Superior temporal gyrus (tissue), 1 donor: Measurements from ENCODE around the gene NOTCH2.

Source experiments
- DNase-seq: peaks from one replicate; pipeline ENCODE4 v3.0.0-alpha.2; 2016; ENCODE audit errors: extremely low spot score

NOTCH2 gene

GRCh38 chr1:119906927-119907652 is 162.4 kb downstream of the NOTCH2 start:
- no peak for DNase-seq

- DNase-seq = no peak
Observed at GRCh38 chr1:119903443-119903835, 166.0 kb downstream of the NOTCH2 start.

GRCh38 chr1:119902775-119903442 is 166.6 kb downstream of the NOTCH2 start:
- no peak for DNase-seq

- DNase-seq = no peak
Observed at GRCh38 chr1:119898981-119899720, 170.3 kb downstream of the NOTCH2 start.

GRCh38 chr1:119898530-119898929 is 170.9 kb downstream of the NOTCH2 start:
- DNase-seq = no peak

- no peak for DNase-seq
Observed at GRCh38 chr1:119896303-119896702, 173.2 kb downstream of the NOTCH2 start, which contains the start of gene ADAM30. Gene ADAM30 (minus strand): TSS chr1:119896515. CDS start chr1:119896336, 179 bp downstream.

GRCh38 chr1:119895102-119895501 is 174.4 kb downstream of the NOTCH2 start:
- no peak for DNase-seq

GRCh38 chr1:119893827-119894700 is 175.4 kb downstream of the NOTCH2 start:
- no peak for DNase-seq

GRCh38 chr1:119893238-119893791 is 176.1 kb downstream of the NOTCH2 start:
- DNase-seq = no peak

GRCh38 chr1:119891386-119891785 is 178.1 kb downstream of the NOTCH2 start:
- no peak for DNase-seq

GRCh38 chr1:119888476-119888875 is 181.0 kb downstream of the NOTCH2 start:
- DNase-seq = no peak

GRCh38 chr1:119887427-119887826 is 182.0 kb downstream of the NOTCH2 start:
- DNase-seq = no peak

- no peak for DNase-seq
Observed at GRCh38 chr1:119885903-119886783, 183.3 kb downstream of the NOTCH2 start.

- DNase-seq = peak; percentile 19
Observed at GRCh38 chr1:119884711-119885110, 184.8 kb downstream of the NOTCH2 start.

GRCh38 chr1:119883826-119884225 is 185.6 kb downstream of the NOTCH2 start:
- no peak for DNase-seq

GRCh38 chr1:119882132-119883049 is 187.1 kb downstream of the NOTCH2 start:
- DNase-seq = no peak

GRCh38 chr1:119879510-119880434 is 189.7 kb downstream of the NOTCH2 start:
- DNase-seq = no peak

GRCh38 chr1:119878171-119878570 is 191.3 kb downstream of the NOTCH2 start:
- DNase-seq = no peak
